OCI-M1 (cell line): ENCODE data around the gene KIAA1755.

Source experiments
- DNase-seq: peaks from one replicate; lab custom pipeline; 2025; lab: John Stamatoyannopoulos, UW

KIAA1755 gene

DNA sequence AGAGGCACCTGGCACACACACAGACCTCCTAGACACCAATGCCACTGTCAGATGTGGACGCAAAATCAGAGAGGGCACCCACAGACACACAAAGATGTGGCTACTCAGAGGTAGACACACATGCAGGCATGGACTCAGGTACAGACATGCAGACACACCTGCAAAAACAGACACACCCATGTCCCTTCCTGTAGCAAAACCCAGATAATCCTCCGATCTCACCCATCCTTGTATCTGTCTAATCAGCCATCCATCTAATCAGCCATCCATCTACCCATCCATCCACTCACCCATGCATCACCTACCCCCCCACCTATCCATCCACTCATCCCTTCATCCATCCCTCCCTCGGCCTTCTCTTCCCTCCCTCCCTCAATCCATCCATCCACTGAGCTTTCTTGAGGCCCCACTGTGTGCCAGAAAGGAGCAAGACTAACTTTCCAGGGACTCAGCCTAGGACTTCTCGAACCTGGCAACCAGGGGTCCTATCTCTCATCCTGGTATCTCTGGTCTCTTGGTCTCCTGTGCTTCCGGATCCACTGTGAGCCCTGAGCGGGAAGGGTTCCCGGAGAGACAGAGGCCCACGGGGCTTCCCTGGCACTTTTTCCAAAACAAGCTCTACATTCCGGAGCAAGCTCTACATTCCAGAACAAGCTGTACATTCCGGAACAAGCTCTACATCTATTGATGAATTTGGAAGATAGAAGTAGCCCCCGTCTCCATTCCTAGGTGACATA lies 94.4 kb downstream of the KIAA1755 start:
- no peak for DNase-seq

- DNase-seq: peak; percentile 92
Measured at GRCh38 chr20:38165089-38165965, 95.2 kb downstream of the KIAA1755 start, which contains the start of gene TGM2. TSS of gene TGM2 (minus strand) at chr20:38165270. CDS start at chr20:38165198, 72 bp downstream.

DNA sequence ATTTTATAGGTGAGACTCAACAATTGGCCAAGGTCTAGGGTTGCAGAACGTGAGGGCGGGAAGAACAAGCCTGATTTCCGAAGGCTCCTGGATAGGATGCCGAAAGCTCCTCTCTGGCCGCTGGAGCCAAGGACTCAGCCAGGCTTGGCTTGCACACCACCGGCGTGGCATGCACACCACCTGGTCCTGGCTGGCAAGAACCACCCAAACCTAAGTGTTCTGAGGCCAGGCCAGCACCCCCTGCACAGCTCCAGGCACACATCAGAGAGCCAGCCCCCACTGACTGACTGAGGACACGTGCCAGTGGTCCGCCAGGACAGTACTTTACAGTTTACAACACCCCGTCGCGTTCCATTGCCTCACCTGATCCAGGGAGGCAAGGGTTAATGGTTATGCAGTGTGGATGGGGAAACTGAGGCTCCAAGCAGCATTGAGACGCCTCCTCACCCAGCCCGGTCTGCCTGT lies 95.9 kb downstream of the KIAA1755 start:
- DNase-seq: no peak

DNA sequence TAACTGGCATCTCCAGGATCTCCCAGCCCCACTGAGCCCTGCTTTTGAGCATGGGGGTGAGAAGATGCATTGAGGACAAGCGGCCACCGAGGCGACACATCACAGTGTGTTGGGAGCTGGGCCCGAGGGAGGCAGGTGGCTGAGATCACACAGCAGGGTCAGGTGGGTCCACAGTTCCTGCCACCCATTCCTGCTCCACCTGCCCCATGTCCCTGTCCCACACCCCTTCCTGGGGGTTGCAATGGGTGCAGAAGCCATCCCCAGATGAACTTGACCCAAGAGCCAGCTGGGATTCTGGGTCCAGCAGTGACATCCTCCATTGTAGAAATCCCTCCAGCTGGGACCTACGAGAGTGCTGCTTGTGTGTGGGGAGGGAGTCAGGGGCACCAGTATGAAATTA lies 96.5 kb downstream of the KIAA1755 start:
- DNase-seq: no peak

DNA sequence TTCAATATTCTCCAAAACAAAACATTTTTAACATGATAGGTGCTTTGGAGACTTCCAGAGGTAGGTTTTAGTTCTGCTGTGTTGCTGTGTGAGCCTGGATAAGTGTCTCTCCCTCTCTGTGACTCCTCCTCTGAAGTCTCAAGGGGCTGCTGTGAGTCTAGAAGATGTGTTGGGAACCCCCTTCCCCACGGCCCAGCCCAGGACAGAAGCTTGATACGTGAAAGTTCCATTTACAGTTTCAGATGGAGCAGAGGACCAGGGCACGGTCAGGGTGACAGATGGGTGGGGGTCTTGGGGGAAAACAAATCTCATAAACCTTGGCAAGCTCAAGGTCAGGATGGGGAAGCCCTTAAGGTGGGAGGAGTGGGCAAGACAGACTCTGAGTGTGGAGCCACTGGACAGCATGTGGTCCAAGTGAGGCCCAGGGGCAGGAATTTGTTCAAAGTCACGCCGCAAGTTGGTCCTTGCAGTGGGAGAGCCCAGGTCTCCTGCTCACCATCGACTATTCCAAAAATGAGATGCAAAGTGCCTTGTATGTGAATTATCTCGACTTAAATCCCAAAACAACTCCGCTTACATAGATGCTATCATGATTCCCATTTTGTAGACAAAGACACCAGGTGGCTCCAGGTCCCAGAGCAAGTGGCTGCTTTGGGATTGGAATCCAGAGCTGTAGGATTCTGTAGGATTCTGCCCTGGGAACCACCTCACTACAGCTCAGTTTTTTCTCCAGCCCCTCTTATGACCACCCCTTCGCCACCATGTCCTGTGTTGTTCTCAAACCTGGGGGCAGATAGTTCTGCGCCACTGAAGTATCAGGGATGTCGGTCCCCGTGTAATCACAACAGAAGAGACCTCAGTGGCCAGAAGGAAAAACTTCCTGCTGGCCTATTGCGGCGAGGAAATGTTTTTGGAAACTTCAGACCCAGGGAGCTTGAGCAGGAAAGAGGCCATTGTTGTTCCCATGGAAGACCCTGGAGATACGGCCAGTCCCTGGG lies 97.4 kb downstream of the KIAA1755 start:
- DNase-seq: no peak

DNA sequence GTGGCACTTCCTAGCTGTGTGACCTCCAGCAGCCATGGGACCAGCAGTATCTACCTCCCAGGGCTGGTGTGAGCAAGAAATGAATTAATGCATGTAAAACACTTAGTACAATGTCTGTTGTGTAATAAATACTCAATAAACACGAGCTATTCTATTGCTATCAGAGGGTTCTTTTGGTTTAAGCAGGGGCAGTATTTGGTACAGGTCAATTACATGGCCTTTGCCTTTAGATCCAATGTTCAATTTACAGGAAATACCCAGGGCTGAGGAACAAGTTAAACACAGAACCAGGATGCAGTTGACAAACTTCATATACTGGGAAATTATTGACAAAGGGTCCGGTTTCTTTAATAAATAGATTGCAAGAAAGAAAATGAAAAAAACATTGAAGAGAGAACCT lies 98.4 kb downstream of the KIAA1755 start:
- peak; percentile 16 for DNase-seq

DNA sequence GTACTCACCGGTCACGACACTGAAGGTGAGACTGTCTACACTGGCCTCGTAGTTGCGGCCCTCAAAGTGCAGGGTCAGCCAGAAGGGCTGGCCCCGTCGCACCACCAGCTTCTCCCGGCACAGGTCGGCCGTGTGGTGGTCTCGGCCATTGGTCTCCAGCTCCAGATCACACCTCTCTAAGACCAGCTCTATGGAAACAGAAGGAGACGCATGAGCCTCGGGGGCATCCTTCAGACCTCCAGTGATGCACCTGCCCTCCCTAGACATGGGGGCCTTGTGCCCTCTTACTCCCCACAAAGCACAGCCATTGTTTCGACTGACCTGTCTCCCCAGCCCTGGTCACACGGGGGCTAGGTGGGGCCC lies 99.1 kb downstream of the KIAA1755 start:
- DNase-seq: no peak
